Mesendoderm (in vitro differentiated cells): ENCODE results near the gene MAGEA2.
"Not testable (repeated sequence)": the region's sequence is repeated elsewhere in the genome, so short reads cannot be mapped to it uniquely, and the experiment has no call there.

Experiments used
- DNase-seq: peaks from one replicate; pipeline ENCODE4 v3.0.0; 2013
- H2AK5ac ChIP-seq: 2 replicates; pipeline ENCODE4 v1.6.1; 2013; ENCODE audit warnings: low read length, inconsistent platforms
- H2BK120ac ChIP-seq: 2 replicates; pipeline ENCODE4 v1.6.1; 2013; ENCODE audit warnings: low read depth, mild to moderate bottlenecking, low read length, moderate library complexity, mixed read lengths
- H2BK15ac ChIP-seq: replicated peaks from 2 replicates; pipeline ENCODE4 v1.6.1; 2013; ENCODE audit warnings: low read depth, mild to moderate bottlenecking, moderate library complexity
- H2BK5ac ChIP-seq: 2 replicates; pipeline ENCODE4 v1.6.1; 2013; ENCODE audit warnings: low read length, inconsistent platforms
- H3K18ac ChIP-seq: 2 replicates; pipeline ENCODE4 v1.6.1; 2013; ENCODE audit warnings: mild to moderate bottlenecking, low read length, mixed read lengths
- H3K23ac ChIP-seq: one replicate; pipeline ENCODE4 v1.6.1; 2013; ENCODE audit warnings: low read length
- H3K27ac ChIP-seq: 2 replicates; pipeline ENCODE4 v1.5.1; 2013; ENCODE audit warnings: low read depth, mild to moderate bottlenecking, inconsistent platforms, low read length, moderate library complexity
- H3K27me3 ChIP-seq: 2 replicates; pipeline ENCODE4 v1.6.1; 2013; ENCODE audit warnings: low read length, control low read depth, mild to moderate bottlenecking, inconsistent platforms; ENCODE audit not compliant: insufficient read depth, poor library complexity
- H3K36me3 ChIP-seq: 2 replicates; pipeline ENCODE4 v1.6.1; 2013; ENCODE audit warnings: low read length, inconsistent platforms; ENCODE audit not compliant: control insufficient read depth, insufficient read depth
- H3K4ac ChIP-seq: one replicate; pipeline ENCODE4 v1.6.1; 2013; ENCODE audit warnings: low read depth, mild to moderate bottlenecking, low read length, moderate library complexity
- H3K4me1 ChIP-seq: 2 replicates; pipeline ENCODE4 v1.6.1; 2013; ENCODE audit warnings: low read depth, low read length, inconsistent platforms; ENCODE audit not compliant: control insufficient read depth
- H3K4me2 ChIP-seq: 2 replicates; pipeline ENCODE4 v1.6.1; 2013; ENCODE audit warnings: low read length
- H3K4me3 ChIP-seq: 2 replicates; pipeline ENCODE4 v1.5.1; 2013; ENCODE audit warnings: mild to moderate bottlenecking, low read length
- H3K56ac ChIP-seq: one replicate; pipeline ENCODE4 v1.6.1; 2013; ENCODE audit warnings: low read length
- H3K79me1 ChIP-seq: 2 replicates; pipeline ENCODE4 v1.6.1; 2013; ENCODE audit warnings: low read length, inconsistent platforms
- H3K79me2 ChIP-seq: 2 replicates; pipeline ENCODE4 v1.6.1; 2013; ENCODE audit warnings: mild to moderate bottlenecking, low read length; ENCODE audit not compliant: control insufficient read depth, insufficient read depth
- H3K9ac ChIP-seq: 2 replicates; pipeline ENCODE4 v1.6.1; 2013; ENCODE audit warnings: low read length, inconsistent platforms
- H4K5ac ChIP-seq: one replicate; pipeline ENCODE4 v1.6.1; 2013; ENCODE audit warnings: low read length
- H4K8ac ChIP-seq: one replicate; pipeline ENCODE4 v1.6.1; 2013; ENCODE audit warnings: low read depth, mild to moderate bottlenecking, control low read depth, low read length, moderate library complexity
- WGBS: extraction: QIAGEN DNeasy Blood & Tissue Kit; methylation state at CpG from one replicate; pipeline ENCODE4 v1.1.7; 2013; ENCODE audit warnings: low lambda C conversion rate, missing lambda C conversion rate; ENCODE audit not compliant: insufficient coverage; ENCODE audit errors: extremely low coverage; 5-methylcytosine and 5-hydroxymethylcytosine counted together

The MAGEA2 gene

DNA sequence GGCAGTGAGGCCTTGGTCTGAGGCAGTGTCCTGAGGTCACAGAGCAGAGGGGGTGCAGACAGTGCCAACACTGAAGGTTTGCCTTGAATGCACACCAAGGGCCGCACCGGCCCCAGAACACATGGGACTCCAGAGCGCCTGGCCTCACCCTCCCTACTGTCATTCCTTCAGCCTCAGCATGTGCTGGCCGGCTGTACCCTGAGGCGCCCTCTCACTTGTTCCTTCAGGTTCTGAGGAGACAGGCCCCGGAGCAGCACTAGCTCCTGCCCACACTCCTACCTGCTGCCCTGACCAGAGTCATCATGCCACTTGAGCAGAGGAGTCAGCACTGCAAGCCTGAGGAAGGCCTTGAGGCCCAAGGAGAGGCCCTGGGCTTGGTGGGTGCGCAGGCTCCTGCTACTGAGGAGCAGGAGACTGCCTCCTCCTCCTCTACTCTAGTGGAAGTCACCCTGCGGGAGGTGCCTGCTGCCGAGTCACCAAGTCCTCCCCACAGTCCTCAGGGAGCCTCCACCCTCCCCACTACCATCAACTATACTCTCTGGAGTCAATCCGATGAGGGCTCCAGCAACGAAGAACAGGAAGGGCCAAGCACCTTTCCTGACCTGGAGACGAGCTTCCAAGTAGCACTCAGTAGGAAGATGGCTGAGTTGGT lies 17.7 kb downstream of the MAGEA2 start:
- Histone ChIP-seq H3K27me3 (no peaks in the 10 kb centered on the region), H2BK120ac (no peak overlapping the region), H3K36me3 (no peaks in the 10 kb centered on the region), H4K8ac (no peak overlapping the region), H3K27ac (no peak overlapping the region), H3K56ac (no peak overlapping the region), H3K18ac (no peak overlapping the region), H3K4me3 (no peak overlapping the region), H3K4ac (no peak overlapping the region), H3K4me1 (no peaks in the 10 kb centered on the region), H3K4me2 (no peak overlapping the region), H2BK15ac (no peak overlapping the region), H3K79me2 (no peaks in the 10 kb centered on the region), H2BK5ac (no peak overlapping the region), H3K79me1 (no peaks in the 10 kb centered on the region), H3K9ac (no peak overlapping the region), H3K23ac (no peak overlapping the region), H4K5ac (no peak overlapping the region), H2AK5ac (no peak overlapping the region)
- DNase-seq: no peak
- no CpG with 5 or more reads among the region's 12 CpGs for WGBS

DNA sequence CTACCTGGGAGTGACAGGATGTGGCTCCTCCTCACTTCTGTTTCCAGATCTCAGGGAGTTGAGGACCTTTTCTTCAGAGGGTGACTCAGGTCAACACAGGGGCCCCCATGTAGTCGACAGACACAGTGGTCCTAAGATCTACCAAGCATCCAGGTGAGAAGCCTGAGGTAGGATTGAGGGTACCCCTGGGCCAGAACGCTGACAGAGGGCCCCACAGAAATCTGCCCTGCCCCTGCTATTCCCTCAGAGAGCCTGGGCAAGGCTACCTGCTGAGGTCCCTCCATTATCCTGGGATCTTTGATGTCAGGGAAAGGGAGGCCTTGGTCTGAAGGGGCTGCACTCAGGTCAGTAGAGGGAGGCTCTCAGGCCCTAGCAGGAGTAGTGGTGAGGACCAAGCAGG lies 18.5 kb downstream of the MAGEA2 start:
- Histone ChIP-seq H3K4me3 (no peak overlapping the region), H3K27me3 (no peaks in the 10 kb centered on the region), H3K4me1 (no peaks in the 10 kb centered on the region), H2AK5ac (no peak overlapping the region), H3K79me2 (no peaks in the 10 kb centered on the region), H2BK15ac (no peak overlapping the region), H2BK120ac (no peak overlapping the region), H3K4me2 (no peak overlapping the region), H2BK5ac (no peak overlapping the region), H3K79me1 (no peaks in the 10 kb centered on the region), H3K4ac (no peak overlapping the region), H4K8ac (no peak overlapping the region), H3K9ac (no peak overlapping the region), H3K56ac (no peak overlapping the region), H3K27ac (no peak overlapping the region), H4K5ac (no peak overlapping the region), H3K18ac (no peak overlapping the region), H3K36me3 (no peaks in the 10 kb centered on the region), H3K23ac (no peak overlapping the region)
- WGBS: no CpG with 5 or more reads among the region's 2 CpGs
- no peak for DNase-seq

DNA sequence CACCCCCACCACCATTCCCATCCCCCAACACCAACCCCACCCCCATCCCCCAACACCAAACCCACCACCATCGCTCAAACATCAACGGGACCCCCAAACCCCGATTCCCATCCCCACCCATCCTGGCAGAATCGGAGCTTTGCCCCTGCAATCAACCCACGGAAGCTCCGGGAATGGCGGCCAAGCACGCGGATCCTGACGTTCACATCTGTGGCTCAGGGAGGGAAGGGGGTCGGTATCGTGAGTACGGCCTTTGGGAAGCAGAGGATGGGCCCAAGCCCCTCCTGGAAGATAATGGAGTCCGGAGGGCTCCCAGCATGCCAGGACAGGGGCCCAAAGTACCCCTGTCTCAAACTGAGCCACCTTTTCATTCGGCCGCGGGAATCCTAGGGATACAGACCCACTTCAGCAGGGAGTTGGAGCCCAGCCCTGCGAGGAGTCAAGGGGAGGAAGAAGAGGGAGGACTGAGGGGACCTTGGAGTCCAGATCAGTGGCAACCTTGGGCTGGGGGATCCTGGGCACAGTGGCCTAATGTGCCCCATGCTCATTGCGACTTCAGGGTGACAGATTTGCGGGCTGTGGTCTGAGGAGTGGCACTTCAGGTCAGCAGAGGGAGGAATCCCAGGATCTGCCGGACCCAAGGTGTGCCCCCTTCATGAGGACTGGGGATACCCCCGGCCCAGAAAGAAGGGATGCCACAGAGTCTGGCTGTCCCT lies 19.3 kb downstream of the MAGEA2 start:
- not testable (repeated sequence) for H4K8ac ChIP-seq, H2BK15ac ChIP-seq, H2BK120ac ChIP-seq, H3K18ac ChIP-seq, DNase-seq, H3K4me2 ChIP-seq, H2BK5ac ChIP-seq, H2AK5ac ChIP-seq, H3K56ac ChIP-seq, H3K4me3 ChIP-seq, H3K9ac ChIP-seq, H3K36me3 ChIP-seq, H3K27me3 ChIP-seq, H3K4me1 ChIP-seq, H3K79me2 ChIP-seq, H4K5ac ChIP-seq, H3K4ac ChIP-seq, H3K27ac ChIP-seq, H3K23ac ChIP-seq, H3K79me1 ChIP-seq
- WGBS: no CpG with 5 or more reads among the region's 22 CpGs

DNA sequence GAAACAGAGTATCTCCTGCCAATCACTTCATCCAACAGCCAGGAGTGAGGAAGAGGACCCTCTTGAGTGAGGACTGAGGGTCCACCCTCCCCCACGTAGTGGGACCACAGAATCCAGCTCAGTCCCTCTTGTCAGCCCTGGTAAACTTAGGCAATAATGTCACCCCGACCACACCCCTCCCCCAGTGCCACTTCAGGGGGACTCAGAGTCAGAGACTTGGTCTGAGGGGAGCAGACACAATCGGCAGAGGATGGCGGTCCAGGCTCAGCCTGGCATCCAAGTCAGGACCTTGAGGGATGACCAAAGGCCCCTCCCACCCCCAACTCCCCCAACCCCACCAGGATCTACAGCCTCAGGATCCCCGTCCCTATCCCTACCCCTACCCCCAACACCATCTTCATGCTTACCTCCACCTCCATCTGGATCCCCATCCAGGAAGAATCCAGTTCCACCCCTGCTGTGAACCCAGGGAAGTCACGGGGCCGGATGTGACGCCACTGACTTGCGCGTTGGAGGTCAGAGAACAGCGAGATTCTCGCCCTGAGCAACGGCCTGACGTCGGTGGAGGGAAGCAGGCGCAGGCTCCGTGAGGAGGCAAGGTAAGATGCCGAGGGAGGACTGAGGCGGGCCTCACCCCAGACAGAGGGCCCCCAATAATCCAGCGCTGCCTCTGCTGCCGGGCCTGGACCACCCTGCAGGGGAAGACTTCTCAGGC lies 20.2 kb downstream of the MAGEA2 start, which contains the start of the genes CSAG1 and MAGEA12:
Gene CSAG1 (minus strand): TSS at position 461 of the 715 bp plus-strand sequence. CDS start 1,261 bp downstream, outside the sequence.
Gene MAGEA12 (plus strand): TSS at position 497 of the 715 bp plus-strand sequence. CDS start 2,405 bp downstream, outside the sequence.
- Histone ChIP-seq H2BK15ac (no peak within 1 kb of the TSS), H3K36me3 (no peaks in the 10 kb centered on the region), H3K79me2 (no peaks in the 10 kb centered on the region), H3K4me1 (no peaks in the 10 kb centered on the region), H3K18ac (no peak within 1 kb of the TSS), H3K9ac (no peak within 1 kb of the TSS), H4K5ac (no peak within 1 kb of the TSS), H3K23ac (no peak within 1 kb of the TSS), H3K79me1 (no peaks in the 10 kb centered on the region), H3K4me2 (no peak within 1 kb of the TSS), H2BK120ac (no peak within 1 kb of the TSS), H3K27ac (no peak within 1 kb of the TSS), H2AK5ac (no peak within 1 kb of the TSS), H4K8ac (no peak within 1 kb of the TSS), H2BK5ac (no peak within 1 kb of the TSS), H3K4me3 (no peak within 1 kb of the TSS), H3K27me3 (no peaks in the 10 kb centered on the region), H3K56ac (no peak within 1 kb of the TSS), H3K4ac (no peak within 1 kb of the TSS)
- DNase-seq: no peak
- WGBS: no CpG with 5 or more reads among the region's 21 CpGs

DNA sequence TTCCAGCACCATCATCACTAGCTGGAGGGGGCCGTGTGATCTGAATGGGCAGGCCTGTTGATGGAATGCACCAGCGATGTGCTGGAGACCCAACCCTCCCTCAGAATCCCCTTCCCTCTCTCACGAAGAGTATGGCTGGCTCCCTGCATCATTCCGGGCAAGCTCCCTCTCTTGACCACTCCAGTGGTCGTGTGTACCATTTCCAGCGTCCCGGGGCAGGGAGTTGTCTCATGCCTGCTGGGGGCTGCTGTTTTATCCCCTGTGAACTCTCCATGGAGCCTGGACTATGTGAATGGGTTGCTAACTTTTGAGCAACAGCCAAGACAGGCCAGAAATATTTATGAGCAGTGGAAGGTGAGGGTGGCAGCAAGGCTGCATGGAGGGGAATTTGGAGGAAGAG lies 28.2 kb downstream of the MAGEA2 start:
- Histone ChIP-seq H3K27me3 (no peaks in the 10 kb centered on the region), H3K79me1 (no peaks in the 10 kb centered on the region), H2BK15ac (no peak overlapping the region), H2BK120ac (no peak overlapping the region), H2AK5ac (no peak overlapping the region), H3K23ac (no peak overlapping the region), H4K5ac (no peak overlapping the region), H3K4me1 (no peaks in the 10 kb centered on the region), H3K4me2 (no peak overlapping the region), H3K27ac (no peak overlapping the region), H3K36me3 (no peaks in the 10 kb centered on the region), H3K4me3 (no peak overlapping the region), H4K8ac (no peak overlapping the region), H2BK5ac (no peak overlapping the region), H3K4ac (no peak overlapping the region), H3K18ac (no peak overlapping the region), H3K79me2 (no peaks in the 10 kb centered on the region), H3K56ac (no peak overlapping the region), H3K9ac (no peak overlapping the region)
- no peak for DNase-seq
- no CpG with 5 or more reads among the region's 7 CpGs for WGBS
